Pancreas (tissue), 10 donors: ENCODE results near the gene ROBO1. TPM values are rescaled to one million over a fixed set of nuclear protein-coding genes. Genes with fewer than 3 reads are reported as not detected.

Experiments used
- ATAC-seq, 4 donors: fragments of 200-7000 bp; cut with Tn5 transposase; one replicate each; pipeline versions ENCODE4 v1.8.0 to v1.9.1; 2020; ENCODE audit warnings: mild to moderate bottlenecking in 4 of 4, moderate library complexity in 4 of 4
- DNase-seq, 6 donors: peaks; one replicate each; pipeline ENCODE4 v3.0.0-alpha.2; 2020
- FAIRE-seq: peaks from 2 replicates; lab custom pipeline; 2012; peaks lifted over from hg19 to GRCh38; lab: Jason Lieb, UNC
- H3K27ac ChIP-seq, 4 donors: fragments of 200-600 bp; sonication (generic); 1 replicate in 3 of 4; 2 replicates in 1 of 4; pipeline versions ENCODE4 v1.5.0 to v1.8.0; 2020
- H3K27me3 ChIP-seq, 4 donors: fragments of 200-600 bp; one replicate each; pipeline ENCODE4 v1.8.0; 2021
- H3K36me3 ChIP-seq, 3 donors: fragments of 200-600 bp; sonication (generic) in 1 of 3; one replicate each; pipeline versions ENCODE4 v1.5.0 to v1.8.0; 2020 to 2021
- H3K4me1 ChIP-seq, 3 donors: fragments of 200-600 bp; one replicate each; pipeline ENCODE4 v1.8.0; 2021
- H3K4me3 ChIP-seq, 4 donors: fragments of 200-600 bp; sonication (generic) in 2 of 4; one replicate each; pipeline versions ENCODE4 v1.5.0 to v1.8.0; 2020 to 2021
- H3K9me3 ChIP-seq, 4 donors: fragments of 200-600 bp; one replicate each; pipeline ENCODE4 v1.8.0; 2021
- CTCF ChIP-seq, 4 donors: fragments of 200-600 bp; sonication (generic) in 3 of 4; IDR thresholded peaks; one replicate each; pipeline versions ENCODE4 v1.5.0 to v1.8.0; 2021; ENCODE audit warnings: antibody characterized with exemption in 4 of 4
- WGBS, 2 donors: extraction: QIAGEN DNeasy Blood & Tissue Kit; methylation state at CpG; one replicate each; pipeline ENCODE4 v1.1.7; 2013; 5-methylcytosine and 5-hydroxymethylcytosine counted together
- intact Hi-C, 3 donors: fragments of 100-400 bp; cut with DNase I; formaldehyde crosslinking; loops; one replicate each; pipeline versions ENCODE4 v1.11.1 to v1.14.2; 2022
- polyA plus RNA-seq, 2 donors: library from polyadenylated mRNA; stranded (reverse); fragments of 200-250 nt; gene quantifications; one replicate each; pipeline ENCODE4 v1.2.3, GENCODE V29; 2013
- total RNA-seq, 6 donors: library from RNA; stranded (reverse); fragmentation: NEBNext Ultra II Directional in 4 of 6; extraction: Animal tissue kit (Norgen Biotek cat#: 25700) in 4 of 6; gene quantifications; one replicate each; pipeline versions ENCODE4 v1.2.1 to v1.2.4, GENCODE V29; 2021 to 2023
- donor health status: healthy with polysubstance abuse.
- donor health status: DM: no; HTN: no; CAD: no; lungs with moderate emphysema.
- donor health status: DM: no; HTN: no; CAD: no.
- donor health status: control.
- donor health status: control.
- donor health status: Bipolar disorder and iron deficiency.
- donor health status: DM: yes; HTN: yes; CAD: no.
- donor health status: DM: no; HTN: no; CAD: no.
- donor health status: DM: no; HTN: no; CAD: no.
- donor health status: DM: yes; HTN: yes; CAD: no.

The ROBO1 gene
- total and polyA plus RNA-seq, 8 donors = 0.51 to 8.5 (median 2.8) TPM

- Histone ChIP-seq H3K27ac (no peak overlapping the region), H3K36me3 (no peaks in the 10 kb centered on the region), H3K9me3 (no peaks in the 10 kb centered on the region), H3K4me1 (no peaks in the 10 kb centered on the region), H3K27me3 (no peaks in the 10 kb centered on the region), H3K4me3 (no peak overlapping the region)
- intact Hi-C loops = no loop called here
- FAIRE-seq (no peak), DNase-seq (no peak), ATAC-seq (no peak)
- 64 to 80% methylated on average over 7 of the region's 7 CpGs for WGBS, 2 donors
- TF ChIP-seq CTCF (IDR thresholded peaks at IDR 0.05) = no peak
Measured at GRCh38 chr3:79664455-79664854, 103.3 kb downstream of the ROBO1 start.

GRCh38 chr3:79661896-79662295 is 105.9 kb downstream of the ROBO1 start:
- no peaks in the 10 kb centered on the region for H3K36me3 ChIP-seq
- WGBS, 2 donors = 31 to 48% methylated on average over 3 of the region's 3 CpGs
- no peaks in the 10 kb centered on the region for H3K4me1 ChIP-seq
- DNase-seq (no peak), FAIRE-seq (no peak), ATAC-seq (no peak)
- H3K9me3 ChIP-seq = no peaks in the 10 kb centered on the region
- no peak for TF ChIP-seq CTCF (IDR thresholded peaks at IDR 0.05)
- intact Hi-C loops = no loop called here
- H3K4me3 ChIP-seq = no peak overlapping the region
- H3K27ac ChIP-seq = no peak overlapping the region
- no peaks in the 10 kb centered on the region for H3K27me3 ChIP-seq

GRCh38 chr3:79657076-79657475 is 110.7 kb downstream of the ROBO1 start:
- no peak for ATAC-seq
- no peak for DNase-seq
- no peak overlapping the region for H3K4me3 ChIP-seq
- H3K27ac ChIP-seq = no peak overlapping the region
- no peaks in the 10 kb centered on the region for H3K4me1 ChIP-seq
- H3K36me3 ChIP-seq = no peaks in the 10 kb centered on the region
- intact Hi-C loops = no loop called here
- H3K9me3 ChIP-seq = no peaks in the 10 kb centered on the region
- no peak for TF ChIP-seq CTCF (IDR thresholded peaks at IDR 0.05)
- no peak for FAIRE-seq
- no peaks in the 10 kb centered on the region for H3K27me3 ChIP-seq

- ATAC-seq = no peak
- FAIRE-seq = no peak
- no peaks in the 10 kb centered on the region for H3K9me3 ChIP-seq
- H3K36me3 ChIP-seq = no peaks in the 10 kb centered on the region
- DNase-seq = no peak
- no peaks in the 10 kb centered on the region for H3K4me1 ChIP-seq
- WGBS, 2 donors = 28 to 41% methylated on average over 3 of the region's 3 CpGs
- no peaks in the 10 kb centered on the region for H3K27me3 ChIP-seq
- H3K27ac ChIP-seq = no peak overlapping the region
- no peak for TF ChIP-seq CTCF (IDR thresholded peaks at IDR 0.05)
- intact Hi-C loops = no loop called here
- no peak overlapping the region for H3K4me3 ChIP-seq
Measured at GRCh38 chr3:79654019-79654418, 113.8 kb downstream of the ROBO1 start.

- H3K27me3 ChIP-seq = no peaks in the 10 kb centered on the region
- intact Hi-C loops = no loop called here
- no peaks in the 10 kb centered on the region for H3K4me1 ChIP-seq
- no peak for TF ChIP-seq CTCF (IDR thresholded peaks at IDR 0.05)
- WGBS, 2 donors = 65 to 67% methylated on average over 4 of the region's 4 CpGs
- FAIRE-seq (no peak), DNase-seq (no peak), ATAC-seq (no peak)
- no peaks in the 10 kb centered on the region for H3K36me3 ChIP-seq
- H3K9me3 ChIP-seq = no peaks in the 10 kb centered on the region
- no peak overlapping the region for H3K27ac ChIP-seq
- H3K4me3 ChIP-seq = no peak overlapping the region
Measured at GRCh38 chr3:79653266-79653830, 114.5 kb downstream of the ROBO1 start.
